ENCODE data around the gene TIE1.
"Not testable (repeated sequence)": the region's sequence is repeated elsewhere in the genome, so short reads cannot be mapped to it uniquely, and the experiment has no call there.

Gene TIE1

GRCh38 chr1:43363283-43363934 lies 62.6 kb downstream of the TIE1 start:
- DNase-seq (ENCODE audit: low spot score) = no peak

- no peak for DNase-seq (ENCODE audit: low spot score)
Measured at GRCh38 chr1:43363935-43364525, 63.2 kb downstream of the TIE1 start.

- DNase-seq (ENCODE audit: low spot score) = no peak
Measured at GRCh38 chr1:43365678-43366077, 64.9 kb downstream of the TIE1 start.

GRCh38 chr1:43366179-43366578 lies 65.4 kb downstream of the TIE1 start:
- no peak for DNase-seq (ENCODE audit: low spot score)

GRCh38 chr1:43366601-43367025 lies 65.8 kb downstream of the TIE1 start:
- DNase-seq (ENCODE audit: low spot score) = no peak

GRCh38 chr1:43367026-43367903 lies 66.5 kb downstream of the TIE1 start:
- DNase-seq (ENCODE audit: low spot score) = no peak

- peak; percentile 86 for DNase-seq (ENCODE audit: low spot score)
Measured at GRCh38 chr1:43367904-43368645, 67.3 kb downstream of the TIE1 start, which contains the start of gene ELOVL1. Gene ELOVL1 (minus strand): TSS chr1:43368011. CDS start chr1:43365609, 2,402 bp downstream.

GRCh38 chr1:43368646-43369020 lies 67.9 kb downstream of the TIE1 start:
- DNase-seq (ENCODE audit: low spot score) = no peak

- DNase-seq (ENCODE audit: low spot score) = not testable (repeated sequence)
Measured at GRCh38 chr1:43369779-43370178, 69.0 kb downstream of the TIE1 start.

GRCh38 chr1:43370564-43370963 lies 69.8 kb downstream of the TIE1 start:
- no peak for DNase-seq (ENCODE audit: low spot score)

- DNase-seq (ENCODE audit: low spot score) = no peak
Measured at GRCh38 chr1:43372172-43372571, 71.4 kb downstream of the TIE1 start.

Data from CD4-positive, alpha-beta T cell treated with Interleukin-15 for 4 hours (primary cell).